ENCODE results near the gene PNLIPRP1. TPM values are rescaled to one million over a fixed set of nuclear protein-coding genes. Genes with fewer than 3 reads are reported as not detected.

PNLIPRP1 gene
- total RNA-seq: not detected

DNA sequence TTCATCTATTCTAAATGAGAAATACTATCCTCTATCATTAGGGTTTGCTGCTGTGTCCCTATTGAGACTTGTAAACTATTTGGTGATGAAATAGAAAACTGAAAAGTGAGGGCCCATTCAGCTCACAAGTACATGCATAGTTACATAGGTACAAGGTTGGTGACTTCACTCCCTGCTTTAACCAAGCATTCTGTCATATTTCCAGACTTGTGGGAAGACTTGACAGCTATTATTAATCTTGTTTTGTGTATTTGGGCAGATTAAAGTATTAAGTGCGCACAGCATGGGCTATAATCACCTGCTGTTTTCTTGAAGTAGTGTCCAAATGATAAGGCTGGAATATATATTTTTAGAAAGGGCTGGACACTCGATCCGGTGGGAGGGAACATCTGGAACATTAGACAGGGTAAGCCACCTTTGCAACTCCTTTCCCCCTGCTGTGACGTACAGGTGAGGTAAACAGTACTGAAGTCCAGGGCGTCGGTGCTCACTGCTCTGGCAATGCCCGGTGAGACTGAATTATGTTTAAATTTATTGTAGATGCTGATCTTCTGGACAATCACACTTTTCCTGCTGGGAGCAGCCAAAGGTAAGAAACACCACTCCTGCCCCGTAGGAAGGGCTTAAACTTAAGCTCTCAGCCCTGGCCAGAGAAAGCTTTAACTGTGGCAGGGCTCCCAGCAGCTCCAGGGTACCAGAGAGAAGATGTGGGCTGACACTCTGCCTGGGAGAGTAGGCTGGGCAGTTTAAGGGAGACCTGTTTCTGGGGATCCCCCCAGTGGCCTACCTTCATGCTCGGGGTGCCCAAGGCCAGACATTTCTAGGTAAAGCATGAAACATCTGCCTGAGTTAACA is at the start of gene PNLIPRP1:
Gene PNLIPRP1, plus strand, starts transcription at position 370 of the 855 bp plus-strand sequence. Its CDS starts 171 bp downstream, at position 541.
- intact Hi-C loops (cut with DNase I; ENCODE audit: low total_unique reads): no loop called here
- no peaks in the 10 kb centered on the region for H3K9me3 ChIP-seq
- H3K27me3 ChIP-seq: no peaks in the 10 kb centered on the region
- in situ Hi-C loops (cut with MboI; ENCODE audit: low sequenced_read_pairs in 4 of 4): no loop called here
- H3K36me3 ChIP-seq: no peaks in the 10 kb centered on the region
- TF ChIP-seq, protein P1, sequence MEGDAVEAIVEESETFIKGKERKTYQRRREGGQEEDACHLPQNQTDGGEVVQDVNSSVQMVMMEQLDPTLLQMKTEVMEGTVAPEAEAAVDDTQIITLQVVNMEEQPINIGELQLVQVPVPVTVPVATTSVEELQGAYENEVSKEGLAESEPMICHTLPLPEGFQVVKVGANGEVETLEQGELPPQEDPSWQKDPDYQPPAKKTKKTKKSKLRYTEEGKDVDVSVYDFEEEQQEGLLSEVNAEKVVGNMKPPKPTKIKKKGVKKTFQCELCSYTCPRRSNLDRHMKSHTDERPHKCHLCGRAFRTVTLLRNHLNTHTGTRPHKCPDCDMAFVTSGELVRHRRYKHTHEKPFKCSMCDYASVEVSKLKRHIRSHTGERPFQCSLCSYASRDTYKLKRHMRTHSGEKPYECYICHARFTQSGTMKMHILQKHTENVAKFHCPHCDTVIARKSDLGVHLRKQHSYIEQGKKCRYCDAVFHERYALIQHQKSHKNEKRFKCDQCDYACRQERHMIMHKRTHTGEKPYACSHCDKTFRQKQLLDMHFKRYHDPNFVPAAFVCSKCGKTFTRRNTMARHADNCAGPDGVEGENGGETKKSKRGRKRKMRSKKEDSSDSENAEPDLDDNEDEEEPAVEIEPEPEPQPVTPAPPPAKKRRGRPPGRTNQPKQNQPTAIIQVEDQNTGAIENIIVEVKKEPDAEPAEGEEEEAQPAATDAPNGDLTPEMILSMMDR (IDR thresholded peaks at IDR 0.05 in 4 of 5, conservative IDR thresholded peaks at IDR 0.05 in 1 of 5): no peak
- TF ChIP-seq POLR2A (IDR thresholded peaks at IDR 0.05): no peak
- H3K4me3 ChIP-seq: no peak within 1 kb of the TSS
- DNase-seq (no peak), ATAC-seq (no peak)
- no peaks in the 10 kb centered on the region for H3K4me1 ChIP-seq
- H3K27ac ChIP-seq: no peak within 1 kb of the TSS

GRCh38 chr10:116542007-116542677 is 48.6 kb upstream of the PNLIPRP1 start:
- H3K4me1 ChIP-seq: no peaks in the 10 kb centered on the region
- no peaks in the 10 kb centered on the region for H3K27me3 ChIP-seq
- TF ChIP-seq POLR2A (IDR thresholded peaks at IDR 0.05): no peak
- TF ChIP-seq, protein P1 (IDR thresholded peaks at IDR 0.05 in 4 of 5, conservative IDR thresholded peaks at IDR 0.05 in 1 of 5): no peak
- ATAC-seq (no peak), DNase-seq (no peak)
- intact Hi-C loops (cut with DNase I; ENCODE audit: low total_unique reads): no loop called here
- in situ Hi-C loops (cut with MboI; ENCODE audit: low sequenced_read_pairs in 4 of 4): no loop called here
- H3K9me3 ChIP-seq: no peaks in the 10 kb centered on the region
- no peaks in the 10 kb centered on the region for H3K36me3 ChIP-seq
- no peak overlapping the region for H3K27ac ChIP-seq
- no peak overlapping the region for H3K4me3 ChIP-seq

DNA sequence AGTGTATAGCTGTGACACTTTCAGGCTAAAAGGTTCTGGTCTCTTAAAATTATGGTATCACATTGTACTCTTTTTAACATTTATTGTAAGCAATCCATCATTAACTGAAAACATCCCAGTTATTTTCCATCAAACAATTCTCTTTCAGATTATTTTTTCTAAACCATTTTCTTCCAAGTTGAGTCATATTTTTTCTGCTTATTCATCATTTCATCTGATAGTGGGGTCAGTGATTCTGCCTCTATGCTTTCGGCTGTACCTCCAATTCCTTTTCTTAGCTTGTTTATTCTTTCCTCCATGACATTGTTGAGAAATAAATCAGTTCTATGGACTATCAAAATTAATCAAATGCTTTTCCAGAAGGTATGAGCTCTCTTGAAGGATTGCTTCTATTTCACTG is 45.6 kb upstream of the PNLIPRP1 start:
- H3K27me3 ChIP-seq: no peaks in the 10 kb centered on the region

GRCh38 chr10:116545756-116546155 is 45.0 kb upstream of the PNLIPRP1 start, which contains the start of gene PNLIP:
PNLIP (plus strand) TSS chr10:116545931; CDS start chr10:116546093, 162 bp downstream.
- H3K27me3 ChIP-seq: no peaks in the 10 kb centered on the region
- H3K4me1 ChIP-seq: no peaks in the 10 kb centered on the region
- ATAC-seq (no peak), DNase-seq (no peak)
- TF ChIP-seq, protein P1 (IDR thresholded peaks at IDR 0.05 in 4 of 5, conservative IDR thresholded peaks at IDR 0.05 in 1 of 5): no peak
- no peak for TF ChIP-seq POLR2A (IDR thresholded peaks at IDR 0.05)
- in situ Hi-C loops (cut with MboI; ENCODE audit: low sequenced_read_pairs in 4 of 4): no loop called here
- H3K27ac ChIP-seq: no peak within 1 kb of the TSS
- intact Hi-C loops (cut with DNase I; ENCODE audit: low total_unique reads): no loop called here
- no peak within 1 kb of the TSS for H3K4me3 ChIP-seq
- H3K36me3 ChIP-seq: no peaks in the 10 kb centered on the region
- H3K9me3 ChIP-seq: no peaks in the 10 kb centered on the region

More for the DNA sequence above, 45.6 kb upstream of the PNLIPRP1 start:
- in situ Hi-C loops (cut with MboI; ENCODE audit: low sequenced_read_pairs in 4 of 4) (no loop called here), intact Hi-C loops (cut with DNase I; ENCODE audit: low total_unique reads) (no loop called here)
- Histone ChIP-seq H3K4me3 (no peak overlapping the region), H3K36me3 (no peaks in the 10 kb centered on the region), H3K27ac (no peak overlapping the region), H3K9me3 (no peaks in the 10 kb centered on the region), H3K4me1 (no peaks in the 10 kb centered on the region)
- no peak for ATAC-seq
- TF ChIP-seq POLR2A (IDR thresholded peaks at IDR 0.05): no peak
- TF ChIP-seq, protein P1 (IDR thresholded peaks at IDR 0.05 in 4 of 5, conservative IDR thresholded peaks at IDR 0.05 in 1 of 5): no peak
- no peak for DNase-seq
